PFSK-1 (cell line): ENCODE results near the gene UBE3B.

Experiments
- POLR2AphosphoS5 ChIP-seq: IDR thresholded peaks from 2 replicates; pipeline ENCODE4 v1.6.1; 2012; ENCODE audit warnings: low read depth, mild to moderate bottlenecking, control low read depth, low read length, moderate library complexity
- REST ChIP-seq, 2 experiments: IDR thresholded peaks; 2 replicates each; pipeline versions ENCODE4 v1.6.1 to v1.8.0; 2011 to 2012; ENCODE audit warnings: low read depth in 2 of 2, low read length in 2 of 2, control low read depth in 1 of 2, inconsistent platforms in 1 of 2, mild to moderate bottlenecking in 1 of 2, moderate library complexity in 1 of 2; ENCODE audit not compliant: insufficient read depth in 1 of 2
- SIN3A ChIP-seq: IDR thresholded peaks from 2 replicates; pipeline ENCODE4 v1.6.1; 2012; ENCODE audit warnings: mild to moderate bottlenecking, low read length, moderate library complexity, borderline replicate concordance; ENCODE audit not compliant: insufficient read depth

DNA sequence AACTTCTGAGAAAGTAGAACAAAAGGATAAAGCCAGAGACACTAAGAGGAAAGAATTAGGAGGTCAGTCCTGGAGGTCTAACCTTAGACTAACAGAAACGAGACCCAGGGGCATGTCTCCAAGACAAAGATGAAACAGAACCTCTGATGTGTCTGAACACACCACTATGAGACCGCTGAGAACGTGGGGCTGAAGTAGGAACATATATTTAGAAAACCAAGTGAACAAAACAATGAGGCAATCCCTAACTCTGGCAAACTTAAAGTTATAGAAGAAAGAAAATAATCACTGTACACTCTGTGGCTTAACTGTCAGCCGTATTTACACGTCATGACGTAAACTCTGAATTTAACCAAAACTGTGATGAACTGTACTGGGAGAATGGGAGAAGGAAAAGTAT lies 18.2 kb upstream of the UBE3B start:
- no peak for TF ChIP-seq POLR2AphosphoS5
- no peak for TF ChIP-seq REST (IDR thresholded peaks at IDR 0.05; ENCODE audit: insufficient read depth in 1 of 2, low read depth in 2 of 2, low read length in 2 of 2)
- TF ChIP-seq SIN3A: no peak
